Measurements from ENCODE around the gene ANKEF1. TPM values are rescaled to one million over a fixed set of nuclear protein-coding genes. Genes with fewer than 3 reads are reported as not detected.

Gene ANKEF1
- total and polyA plus RNA-seq, 2 experiments from 2014 or later = 4.7 to 9.7 TPM

DNA sequence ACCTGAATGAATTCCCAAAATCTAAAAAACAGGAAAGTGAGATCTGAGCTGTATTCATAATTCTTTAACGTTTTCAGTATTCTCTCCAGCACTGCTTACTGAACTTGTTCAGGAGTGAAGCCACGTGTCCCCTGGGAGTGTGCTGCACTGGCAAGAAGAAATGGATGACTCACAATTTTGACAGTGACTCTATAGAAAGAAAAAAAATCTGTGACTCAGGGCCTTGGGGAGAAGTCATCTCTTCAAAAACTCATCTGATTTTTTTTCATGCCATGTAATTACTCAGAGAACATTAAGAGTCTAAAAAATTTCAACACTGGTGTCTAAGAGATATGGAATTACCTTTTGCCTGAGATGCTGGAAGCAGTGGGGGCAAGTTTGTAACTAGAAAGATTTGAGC lies 39.7 kb downstream of the ANKEF1 start:
- Histone ChIP-seq H3K4me2 (no peak overlapping the region), H4K20me1 (replicated peaks; ENCODE audit: insufficient read depth) (no peaks in the 10 kb centered on the region), H3K4me1 (ENCODE audit: insufficient read depth) (no peaks in the 10 kb centered on the region), H3K79me2 (replicated peaks; ENCODE audit: insufficient read depth) (no peaks in the 10 kb centered on the region), H3K36me3 (ENCODE audit: insufficient read depth) (no peaks in the 10 kb centered on the region), H3F3A (replicated peaks; ENCODE audit: low read depth) (no peaks in the 10 kb centered on the region), H3K27ac (ENCODE audit: low read depth) (no peak overlapping the region), H2AFZ (no peak overlapping the region), H3K27me3 (ENCODE audit: insufficient read depth) (no peaks in the 10 kb centered on the region), H3K9me2 (ENCODE audit: insufficient read depth) (0 out of 2 replicates have a peak, but pooled peaks cover 2% of the 10 kb centered on the region), H3K4me3 (no peak overlapping the region)
- H3K4me3 Mint-ChIP-seq = no peak overlapping the region
- no peaks in the 10 kb centered on the region for H3K4me1 Mint-ChIP-seq
- DNase-seq (ENCODE audit: low spot score) (no peak), ATAC-seq (no peak)
- H3K9me3 Mint-ChIP-seq = no peaks in the 10 kb centered on the region
- H3K36me3 Mint-ChIP-seq (ENCODE audit: low read depth) = no peaks in the 10 kb centered on the region
- TF ChIP-seq, protein P1, sequence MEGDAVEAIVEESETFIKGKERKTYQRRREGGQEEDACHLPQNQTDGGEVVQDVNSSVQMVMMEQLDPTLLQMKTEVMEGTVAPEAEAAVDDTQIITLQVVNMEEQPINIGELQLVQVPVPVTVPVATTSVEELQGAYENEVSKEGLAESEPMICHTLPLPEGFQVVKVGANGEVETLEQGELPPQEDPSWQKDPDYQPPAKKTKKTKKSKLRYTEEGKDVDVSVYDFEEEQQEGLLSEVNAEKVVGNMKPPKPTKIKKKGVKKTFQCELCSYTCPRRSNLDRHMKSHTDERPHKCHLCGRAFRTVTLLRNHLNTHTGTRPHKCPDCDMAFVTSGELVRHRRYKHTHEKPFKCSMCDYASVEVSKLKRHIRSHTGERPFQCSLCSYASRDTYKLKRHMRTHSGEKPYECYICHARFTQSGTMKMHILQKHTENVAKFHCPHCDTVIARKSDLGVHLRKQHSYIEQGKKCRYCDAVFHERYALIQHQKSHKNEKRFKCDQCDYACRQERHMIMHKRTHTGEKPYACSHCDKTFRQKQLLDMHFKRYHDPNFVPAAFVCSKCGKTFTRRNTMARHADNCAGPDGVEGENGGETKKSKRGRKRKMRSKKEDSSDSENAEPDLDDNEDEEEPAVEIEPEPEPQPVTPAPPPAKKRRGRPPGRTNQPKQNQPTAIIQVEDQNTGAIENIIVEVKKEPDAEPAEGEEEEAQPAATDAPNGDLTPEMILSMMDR (conservative IDR thresholded peaks at IDR 0.05; ENCODE audit: low read depth in 2 of 2) = no peak
- no peak for TF ChIP-seq EZH2phosphoT487 (IDR thresholded peaks at IDR 0.05; ENCODE audit: unreplicated experiment)
- no peak for TF ChIP-seq EZH2 (IDR thresholded peaks at IDR 0.05; ENCODE audit: low read depth, unreplicated experiment)
- TF ChIP-seq ZNF114 (CRISPR knock-in tag; IDR thresholded peaks at IDR 0.05) = no peak
- TF ChIP-seq, protein P2, sequence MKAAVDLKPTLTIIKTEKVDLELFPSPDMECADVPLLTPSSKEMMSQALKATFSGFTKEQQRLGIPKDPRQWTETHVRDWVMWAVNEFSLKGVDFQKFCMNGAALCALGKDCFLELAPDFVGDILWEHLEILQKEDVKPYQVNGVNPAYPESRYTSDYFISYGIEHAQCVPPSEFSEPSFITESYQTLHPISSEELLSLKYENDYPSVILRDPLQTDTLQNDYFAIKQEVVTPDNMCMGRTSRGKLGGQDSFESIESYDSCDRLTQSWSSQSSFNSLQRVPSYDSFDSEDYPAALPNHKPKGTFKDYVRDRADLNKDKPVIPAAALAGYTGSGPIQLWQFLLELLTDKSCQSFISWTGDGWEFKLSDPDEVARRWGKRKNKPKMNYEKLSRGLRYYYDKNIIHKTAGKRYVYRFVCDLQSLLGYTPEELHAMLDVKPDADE (IDR thresholded peaks at IDR 0.05) = no peak
- no peak overlapping the region for H3K27ac Mint-ChIP-seq
- H3K27me3 Mint-ChIP-seq (ENCODE audit: insufficient read depth, low read depth, poor library complexity) = peaks cover 1% of the 10 kb centered on the region

DNA sequence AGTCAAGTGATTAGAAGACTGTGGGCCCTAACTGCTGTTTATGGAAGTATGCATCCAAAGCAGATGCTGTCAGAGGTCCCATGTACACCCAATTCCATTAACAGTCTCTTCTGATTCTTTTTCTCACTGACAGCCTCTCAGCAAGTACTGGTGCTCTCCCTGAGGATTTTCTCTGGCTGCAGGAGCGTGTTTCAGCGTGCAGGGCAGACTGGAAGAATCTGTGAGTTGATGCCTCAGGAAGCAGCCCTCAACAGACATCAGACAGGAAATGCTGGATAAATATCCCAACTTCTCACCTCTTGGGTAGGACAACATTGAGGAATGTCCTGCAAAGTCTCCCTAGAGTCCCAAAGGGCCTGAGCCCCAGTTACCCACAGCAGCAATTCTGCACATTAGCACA lies 40.8 kb downstream of the ANKEF1 start:
- H3F3A ChIP-seq (replicated peaks; ENCODE audit: low read depth) = no peaks in the 10 kb centered on the region
- no peak overlapping the region for H3K4me3 ChIP-seq
- H3K9me3 Mint-ChIP-seq = no peaks in the 10 kb centered on the region
- 0 out of 2 replicates have a peak, but pooled peaks cover 2% of the 10 kb centered on the region for H3K9me2 ChIP-seq (ENCODE audit: insufficient read depth)
- no peaks in the 10 kb centered on the region for H3K79me2 ChIP-seq (replicated peaks; ENCODE audit: insufficient read depth)
- no peaks in the 10 kb centered on the region for H3K4me1 ChIP-seq (ENCODE audit: insufficient read depth)
- no peaks in the 10 kb centered on the region for H3K27me3 ChIP-seq (ENCODE audit: insufficient read depth)
- no peak overlapping the region; the same call in 1 of the 2 replicates for H2AFZ ChIP-seq
- H3K4me2 ChIP-seq = no peak overlapping the region
- no peaks in the 10 kb centered on the region for H3K4me1 Mint-ChIP-seq
- DNase-seq (ENCODE audit: low spot score) (no peak), ATAC-seq (no peak)
- no peaks in the 10 kb centered on the region for H4K20me1 ChIP-seq (replicated peaks; ENCODE audit: insufficient read depth)
- no peak overlapping the region for H3K27ac Mint-ChIP-seq
- H3K27ac ChIP-seq (ENCODE audit: low read depth) = no peak overlapping the region
- peaks cover 1% of the 10 kb centered on the region for H3K27me3 Mint-ChIP-seq (ENCODE audit: insufficient read depth, low read depth, poor library complexity)
- H3K36me3 ChIP-seq (ENCODE audit: insufficient read depth) = no peaks in the 10 kb centered on the region
- no peaks in the 10 kb centered on the region for H3K36me3 Mint-ChIP-seq (ENCODE audit: low read depth)
- H3K4me3 Mint-ChIP-seq = no peak overlapping the region
- TF ChIP-seq STAT1 (IDR thresholded peaks at IDR 0.05; ENCODE audit: unreplicated experiment) (no peak), ZNF331 (CRISPR knock-in tag; IDR thresholded peaks at IDR 0.05; ENCODE audit: low read depth) (no peak)
